Middle frontal gyrus (tissue), 1 donor: ENCODE results near the gene ARAF.

ENCODE experiments used
- DNase-seq: peaks from one replicate; pipeline ENCODE4 v3.0.0-alpha.2; 2015; ENCODE audit warnings: low spot score; ENCODE audit errors: extremely low spot score

ARAF gene

GRCh38 chrX:47563801-47564315 is 2.9 kb downstream of the ARAF start:
- no peak for DNase-seq

GRCh38 chrX:47564438-47565085 is 3.6 kb downstream of the ARAF start:
- DNase-seq: no peak

- DNase-seq: no peak
These were observed 5.8 kb downstream of the ARAF start for GRCh38 chrX:47566841-47567240.

GRCh38 chrX:47568656-47569295 is 7.8 kb downstream of the ARAF start:
- no peak for DNase-seq

GRCh38 chrX:47570794-47571193 is 9.8 kb downstream of the ARAF start:
- no peak for DNase-seq

- no peak for DNase-seq
These were observed 10.2 kb downstream of the ARAF start for GRCh38 chrX:47571215-47571614.

GRCh38 chrX:47571896-47572295 is 10.9 kb downstream of the ARAF start:
- no peak for DNase-seq

- DNase-seq: no peak
These were observed 11.9 kb downstream of the ARAF start for GRCh38 chrX:47572773-47573340.

GRCh38 chrX:47573341-47574075 is 12.5 kb downstream of the ARAF start:
- DNase-seq: no peak

- DNase-seq: no peak
These were observed 13.1 kb downstream of the ARAF start for GRCh38 chrX:47574076-47574546.

GRCh38 chrX:47574547-47575301 is 13.7 kb downstream of the ARAF start:
- DNase-seq: no peak

GRCh38 chrX:47576021-47576898 is 15.3 kb downstream of the ARAF start:
- DNase-seq: no peak

GRCh38 chrX:47577424-47577823 is 16.4 kb downstream of the ARAF start:
- DNase-seq: no peak

GRCh38 chrX:47577901-47578300 is 16.9 kb downstream of the ARAF start:
- no peak for DNase-seq

- no peak for DNase-seq
These were observed 17.7 kb downstream of the ARAF start for GRCh38 chrX:47578692-47579091.

- DNase-seq: no peak
These were observed 18.5 kb downstream of the ARAF start for GRCh38 chrX:47579537-47579936.

- peak; percentile 12 for DNase-seq
These were observed 21.0 kb downstream of the ARAF start, which contains the start of gene TIMP1 for GRCh38 chrX:47581731-47582647. Gene TIMP1, plus strand, starts transcription at chrX:47582436. Its CDS starts 980 bp downstream, at chrX:47583416.

GRCh38 chrX:47583240-47583861 is 22.3 kb downstream of the ARAF start:
- DNase-seq: no peak
